Measurements from ENCODE around the gene ADPRS. TPM values are rescaled to one million over a fixed set of nuclear protein-coding genes. Genes with fewer than 3 reads are reported as not detected.

Gene ADPRS
- total RNA-seq, 3 donors from 2014 or later, result 17.8 to 24.5 (median 18.0) TPM

DNA sequence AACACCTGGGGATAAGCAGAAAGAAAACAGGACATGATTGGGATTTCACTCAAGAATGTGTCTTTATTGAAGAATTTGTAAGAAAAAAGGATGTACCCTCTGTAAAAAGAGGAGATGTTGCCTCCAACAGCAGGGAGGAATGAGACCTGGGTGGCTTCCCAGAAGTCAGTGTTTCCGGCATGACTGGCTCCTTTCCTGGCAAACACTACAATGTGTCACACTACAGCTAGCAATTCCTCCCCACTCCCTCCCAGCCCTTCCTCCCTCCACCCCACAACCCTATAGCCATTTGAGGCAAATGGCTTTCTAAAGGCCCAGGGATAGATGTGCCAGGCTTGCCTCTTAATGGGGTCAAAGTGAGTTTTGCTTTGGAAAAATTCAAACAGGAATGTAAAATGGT lies 47.8 kb downstream of the ADPRS start:
- TF ChIP-seq, protein P1, sequence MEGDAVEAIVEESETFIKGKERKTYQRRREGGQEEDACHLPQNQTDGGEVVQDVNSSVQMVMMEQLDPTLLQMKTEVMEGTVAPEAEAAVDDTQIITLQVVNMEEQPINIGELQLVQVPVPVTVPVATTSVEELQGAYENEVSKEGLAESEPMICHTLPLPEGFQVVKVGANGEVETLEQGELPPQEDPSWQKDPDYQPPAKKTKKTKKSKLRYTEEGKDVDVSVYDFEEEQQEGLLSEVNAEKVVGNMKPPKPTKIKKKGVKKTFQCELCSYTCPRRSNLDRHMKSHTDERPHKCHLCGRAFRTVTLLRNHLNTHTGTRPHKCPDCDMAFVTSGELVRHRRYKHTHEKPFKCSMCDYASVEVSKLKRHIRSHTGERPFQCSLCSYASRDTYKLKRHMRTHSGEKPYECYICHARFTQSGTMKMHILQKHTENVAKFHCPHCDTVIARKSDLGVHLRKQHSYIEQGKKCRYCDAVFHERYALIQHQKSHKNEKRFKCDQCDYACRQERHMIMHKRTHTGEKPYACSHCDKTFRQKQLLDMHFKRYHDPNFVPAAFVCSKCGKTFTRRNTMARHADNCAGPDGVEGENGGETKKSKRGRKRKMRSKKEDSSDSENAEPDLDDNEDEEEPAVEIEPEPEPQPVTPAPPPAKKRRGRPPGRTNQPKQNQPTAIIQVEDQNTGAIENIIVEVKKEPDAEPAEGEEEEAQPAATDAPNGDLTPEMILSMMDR (IDR thresholded peaks at IDR 0.05), result no peak
- intact Hi-C loops (cut with DNase I, micrococcal nuclease), result no loop called here
- Histone ChIP-seq H3K4me1 (ENCODE audit: low read depth) (peaks cover 9% of the 10 kb centered on the region), H3K9me3 (no peaks in the 10 kb centered on the region), H3K4me3 (no peak overlapping the region), H3K36me3 (ENCODE audit: low read depth) (peaks cover 10% of the 10 kb centered on the region)
- DNase-seq (no peak), ATAC-seq (no peak)

DNA sequence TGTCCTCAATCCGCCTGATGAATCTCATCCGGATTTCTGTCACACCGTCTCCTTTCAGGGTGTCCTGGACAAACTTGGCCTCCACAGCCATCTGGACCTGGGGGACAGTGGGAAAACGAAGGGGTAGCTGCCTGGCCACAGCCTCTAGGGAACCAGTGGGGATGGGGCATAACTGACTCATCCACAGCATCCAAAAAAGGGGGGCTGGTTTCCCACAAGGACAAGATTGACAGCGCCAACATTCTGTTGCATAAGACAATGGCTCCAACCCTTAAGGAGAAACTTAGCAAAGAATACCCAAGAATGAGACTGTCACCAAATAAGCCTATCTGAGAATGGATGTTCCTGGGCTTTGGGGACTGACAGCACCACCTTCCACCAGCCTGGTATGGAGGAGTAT lies 48.5 kb downstream of the ADPRS start:
- DNase-seq (no peak), ATAC-seq (no peak)
- no peaks in the 10 kb centered on the region for H3K9me3 ChIP-seq
- no peak overlapping the region for H3K4me3 ChIP-seq
- intact Hi-C loops (cut with DNase I, micrococcal nuclease), result no loop called here
- TF ChIP-seq, protein P1 (IDR thresholded peaks at IDR 0.05), result no peak
- peaks cover 9% of the 10 kb centered on the region for H3K4me1 ChIP-seq (ENCODE audit: low read depth)
- peaks cover 10% of the 10 kb centered on the region for H3K36me3 ChIP-seq (ENCODE audit: low read depth)

DNA sequence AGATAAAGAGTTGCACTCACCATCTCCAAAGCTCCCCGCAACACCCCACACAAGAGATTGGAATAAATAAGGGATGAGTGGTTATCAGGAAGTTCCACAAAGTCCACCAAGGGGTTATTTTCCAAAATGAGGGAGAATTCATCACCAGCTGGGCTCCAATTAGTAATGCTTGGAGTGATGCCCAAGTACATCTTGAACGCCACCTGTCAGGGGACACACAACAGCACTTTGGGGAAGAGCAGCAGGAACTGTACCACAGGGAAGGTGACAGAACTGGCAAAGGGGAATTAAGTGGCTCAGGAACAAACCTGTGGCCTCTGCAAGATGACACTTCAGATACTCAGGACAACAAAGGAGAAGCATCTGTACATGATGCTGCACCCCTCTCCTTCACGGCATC lies 49.1 kb downstream of the ADPRS start:
- H3K4me3 ChIP-seq, result no peak overlapping the region
- DNase-seq, result no peak
- TF ChIP-seq, protein P1 (IDR thresholded peaks at IDR 0.05), result no peak
- peaks cover 9% of the 10 kb centered on the region for H3K4me1 ChIP-seq (ENCODE audit: low read depth)
- H3K9me3 ChIP-seq, result no peaks in the 10 kb centered on the region
- peaks cover 10% of the 10 kb centered on the region for H3K36me3 ChIP-seq (ENCODE audit: low read depth)
- ATAC-seq, result no peak
- intact Hi-C loops (cut with DNase I, micrococcal nuclease), result no loop called here

DNA sequence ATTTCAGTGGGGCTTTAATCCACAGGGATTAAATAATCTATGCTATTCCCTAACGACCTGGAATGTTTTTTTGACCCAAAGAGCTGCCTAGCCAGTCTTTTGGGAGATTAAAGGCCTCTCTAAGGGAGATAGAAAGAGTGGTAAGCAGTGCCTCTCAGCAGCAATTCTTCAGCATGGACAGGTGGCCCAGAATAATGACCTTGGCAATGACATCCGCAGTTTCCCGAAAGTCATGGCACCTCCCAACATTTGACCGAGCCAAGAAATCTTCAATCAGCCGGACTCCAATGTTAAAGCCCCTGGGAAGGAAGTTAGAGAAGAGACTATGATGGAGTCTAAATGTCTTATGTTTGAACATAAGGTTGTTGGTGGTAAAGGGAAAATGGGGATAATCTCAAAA lies 50.8 kb downstream of the ADPRS start:
- DNase-seq (no peak), ATAC-seq (no peak)
- Histone ChIP-seq H3K9me3 (no peaks in the 10 kb centered on the region), H3K4me3 (no peak overlapping the region), H3K36me3 (ENCODE audit: low read depth) (peaks cover 10% of the 10 kb centered on the region), H3K4me1 (ENCODE audit: low read depth) (no peaks in the 10 kb centered on the region)
- TF ChIP-seq, protein P1 (IDR thresholded peaks at IDR 0.05), result no peak
- intact Hi-C loops (cut with DNase I, micrococcal nuclease), result no loop called here

DNA sequence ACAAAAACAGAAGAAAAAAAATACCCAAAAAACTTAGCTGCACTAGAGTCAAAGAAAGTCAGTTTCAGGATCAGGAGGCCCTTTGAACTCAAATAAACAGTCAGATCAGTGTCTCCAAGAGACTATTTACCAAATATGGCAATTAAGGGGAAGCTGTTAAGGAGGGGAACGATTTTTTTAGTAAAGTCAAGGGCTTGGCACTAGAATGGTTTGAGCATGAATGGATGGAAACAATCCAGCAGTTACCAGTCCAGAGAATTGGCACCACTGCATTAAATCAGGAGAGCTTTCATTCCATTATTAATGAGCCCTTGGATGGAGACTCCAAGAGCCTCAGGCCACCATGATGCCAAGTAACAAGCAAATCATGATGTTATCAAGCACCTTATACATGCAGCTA lies 53.4 kb downstream of the ADPRS start:
- H3K4me3 ChIP-seq, result no peak overlapping the region
- no peak for ATAC-seq
- DNase-seq, result no peak
- peaks cover 10% of the 10 kb centered on the region for H3K36me3 ChIP-seq (ENCODE audit: low read depth)
- no peaks in the 10 kb centered on the region for H3K4me1 ChIP-seq (ENCODE audit: low read depth)
- H3K9me3 ChIP-seq, result no peaks in the 10 kb centered on the region
- intact Hi-C loops (cut with DNase I, micrococcal nuclease), result loop anchor here in 1 of 2 donors (10.0 kb wide), 1 partner anchor 47 kb away; no protein-coding TSS in a partner anchor
- TF ChIP-seq, protein P1 (IDR thresholded peaks at IDR 0.05), result no peak

DNA sequence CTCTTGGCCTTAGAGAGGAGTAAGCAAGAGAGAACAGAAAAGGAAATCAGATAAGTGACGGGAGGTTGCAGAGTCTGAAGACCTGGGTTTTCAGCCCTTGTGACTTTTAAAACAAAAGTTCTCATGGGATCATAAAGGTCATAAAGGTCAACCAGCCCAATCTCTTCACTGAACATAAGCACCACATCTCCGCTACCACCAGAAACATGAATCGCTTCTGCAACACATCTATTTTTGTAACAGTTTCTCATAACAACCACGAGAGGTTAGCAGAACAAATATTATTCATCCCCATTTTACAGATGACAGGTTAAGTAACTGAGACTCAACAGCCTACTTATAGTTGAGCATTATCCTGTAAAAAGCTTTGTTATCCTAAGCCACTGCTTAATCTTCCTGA lies 54.7 kb downstream of the ADPRS start:
- DNase-seq (no peak), ATAC-seq (no peak)
- Histone ChIP-seq H3K36me3 (ENCODE audit: low read depth) (peaks cover 4% of the 10 kb centered on the region), H3K4me1 (ENCODE audit: low read depth) (peaks cover 9% of the 10 kb centered on the region), H3K4me3 (no peak overlapping the region), H3K9me3 (no peaks in the 10 kb centered on the region)
- TF ChIP-seq, protein P1 (IDR thresholded peaks at IDR 0.05), result no peak
- intact Hi-C loops (cut with DNase I, micrococcal nuclease), result loop anchor here in 1 of 2 donors (10.0 kb wide), 1 partner anchor 49 kb away; no protein-coding TSS in a partner anchor

Data from mucosa of descending colon (tissue), 3 donors.